ENCODE measurements around the gene FALEC. TPM values are rescaled to one million over a fixed set of nuclear protein-coding genes. Genes with fewer than 3 reads are reported as not detected.

Gene FALEC
- total and polyA plus RNA-seq, 9 of the 15 experiments (the other 6 are each of a cell fraction or from before 2014, with no cell fraction given), result 0.15 to 1.8 (median 0.53) TPM; not detected in 5

- TF ChIP-seq HDAC8 (tag; IDR thresholded peaks at IDR 0.05) (no peak), ZNF311 (CRISPR knock-in tag; IDR thresholded peaks at IDR 0.05) (no peak), FOSL1 (tag; conservative IDR thresholded peaks at IDR 0.05) (no peak), ZNF592 (IDR thresholded peaks at IDR 0.05) (no peak), NCOA2 (IDR thresholded peaks at IDR 0.05; ENCODE audit: partially characterized antibody in 2 of 2) (no peak), PATZ1 (CRISPR knock-in tag; IDR thresholded peaks at IDR 0.05; ENCODE audit: borderline replicate concordance) (no peak), STAT5B (CRISPR knock-in tag; IDR thresholded peaks at IDR 0.05) (no peak), HMGN3 (IDR thresholded peaks at IDR 0.05; ENCODE audit: borderline replicate concordance, extremely low read depth, insufficient read length, low read depth, low read length) (no peak), RBBP5 (IDR thresholded peaks at IDR 0.05; ENCODE audit: borderline replicate concordance, insufficient read depth, low read length, poor library complexity, severe bottlenecking) (no peak), MCM7 (IDR thresholded peaks at IDR 0.05) (no peak), BRF1 (IDR thresholded peaks at IDR 0.05; ENCODE audit: borderline replicate concordance, extremely low read depth, insufficient read length) (no peak), SP2 (IDR thresholded peaks at IDR 0.05; ENCODE audit: extremely low read depth, low read depth, low read length, poor library complexity, severe bottlenecking) (no peak)
- no peaks in the 10 kb centered on the region for H3K9me1 ChIP-seq (ENCODE audit: control insufficient read depth, insufficient read depth, low read length)
- no peak overlapping the region for H3K4me3 ChIP-seq
- ATAC-seq (no peak), DNase-seq (ENCODE audit: extremely low read depth in 1 of 4, low spot score in 3 of 4) (no peak), FAIRE-seq (no peak)
- no TSS peak for BruUV-seq (replicated peaks)
- H4K20me1 ChIP-seq (replicated peaks; ENCODE audit: control insufficient read depth, insufficient read depth, low read length), result no peaks in the 10 kb centered on the region
- no peak overlapping the region for H3K9ac ChIP-seq (ENCODE audit: insufficient read depth in 1 of 2, low read depth in 2 of 2, low read length in 2 of 2)
- ChIA-PET POLR2A (interaction anchor here (1.0 kb wide), 1 partner anchor 68 kb away, joined by 4 read pairs; no protein-coding TSS in a partner anchor), CTCF (ENCODE audit: low intra/inter-chr PET ratio) (no interaction called here)
- in situ Hi-C loops (cut with MboI) (no loop called here), intact Hi-C loops (cut with micrococcal nuclease) (no loop called here)
- no peak overlapping the region for H3K4me2 ChIP-seq (ENCODE audit: insufficient read depth, low read length)
- H2AFZ ChIP-seq (ENCODE audit: low read depth, low read length), result no peak overlapping the region
- peaks cover under 1 to 3% of the 10 kb centered on the region in 2 experiments; a peak in 1 of 5 replicates for H3K4me1 ChIP-seq (replicated peaks in 1 of 2; ENCODE audit: control insufficient read depth in 2 of 2, insufficient read depth in 2 of 2, low read length in 2 of 2)
- H3K27me3 ChIP-seq (ENCODE audit: control insufficient read depth in 2 of 2, insufficient read depth in 2 of 2, low read length in 2 of 2), result no peaks in the 10 kb centered on the region
- peaks cover 71% of the 10 kb centered on the region for H3K36me3 ChIP-seq (ENCODE audit: control insufficient read depth, insufficient read depth, low read length)
- no peaks in the 10 kb centered on the region for H3K9me3 ChIP-seq (replicated peaks; ENCODE audit: control insufficient read depth, insufficient read depth, low read depth, low read length)
- WGBS (ENCODE audit: insufficient coverage, low coverage, missing lambda C conversion rate), result 92% methylated on average over 8 of the region's 8 CpGs
- H3K27ac ChIP-seq (ENCODE audit: extremely low read depth, low read depth, low read length), result no peak overlapping the region
- H3K79me2 ChIP-seq (ENCODE audit: control insufficient read depth, insufficient read depth, low read length), result peaks cover 8% of the 10 kb centered on the region
Observed at GRCh38 chr1:150493175-150493574, 22.4 kb upstream of the FALEC start.

Measured in K562 (cell line).